Fibroblast of villous mesenchyme (primary cell): ENCODE results near the gene CRIP1. TPM values are rescaled to one million over a fixed set of nuclear protein-coding genes. Genes with fewer than 3 reads are reported as not detected.

Experiments
- DNase-seq: peaks from one replicate; pipeline ENCODE4 v3.0.0-alpha.2; 2010; ENCODE audit warnings: low read depth
- H3K4me3 ChIP-seq: 2 replicates; pipeline ENCODE4 v1.5.1; 2011; ENCODE audit warnings: low read depth, mild to moderate bottlenecking, low read length
- total RNA-seq: library from RNA; depleted of rRNA; stranded (reverse); fragments of >200 nt; gene quantifications from 2 replicates; pipeline ENCODE4 v1.2.3, GENCODE V29; 2012
- TF ChIP-seq, protein P1 (sequence below): IDR thresholded peaks from 2 replicates; pipeline ENCODE4 v1.5.1; 2012; ENCODE audit warnings: low read depth, mild to moderate bottlenecking, low read length; ENCODE audit not compliant: insufficient read depth

The CRIP1 gene
- total RNA-seq, 1 donor: 1.3 TPM

DNA sequence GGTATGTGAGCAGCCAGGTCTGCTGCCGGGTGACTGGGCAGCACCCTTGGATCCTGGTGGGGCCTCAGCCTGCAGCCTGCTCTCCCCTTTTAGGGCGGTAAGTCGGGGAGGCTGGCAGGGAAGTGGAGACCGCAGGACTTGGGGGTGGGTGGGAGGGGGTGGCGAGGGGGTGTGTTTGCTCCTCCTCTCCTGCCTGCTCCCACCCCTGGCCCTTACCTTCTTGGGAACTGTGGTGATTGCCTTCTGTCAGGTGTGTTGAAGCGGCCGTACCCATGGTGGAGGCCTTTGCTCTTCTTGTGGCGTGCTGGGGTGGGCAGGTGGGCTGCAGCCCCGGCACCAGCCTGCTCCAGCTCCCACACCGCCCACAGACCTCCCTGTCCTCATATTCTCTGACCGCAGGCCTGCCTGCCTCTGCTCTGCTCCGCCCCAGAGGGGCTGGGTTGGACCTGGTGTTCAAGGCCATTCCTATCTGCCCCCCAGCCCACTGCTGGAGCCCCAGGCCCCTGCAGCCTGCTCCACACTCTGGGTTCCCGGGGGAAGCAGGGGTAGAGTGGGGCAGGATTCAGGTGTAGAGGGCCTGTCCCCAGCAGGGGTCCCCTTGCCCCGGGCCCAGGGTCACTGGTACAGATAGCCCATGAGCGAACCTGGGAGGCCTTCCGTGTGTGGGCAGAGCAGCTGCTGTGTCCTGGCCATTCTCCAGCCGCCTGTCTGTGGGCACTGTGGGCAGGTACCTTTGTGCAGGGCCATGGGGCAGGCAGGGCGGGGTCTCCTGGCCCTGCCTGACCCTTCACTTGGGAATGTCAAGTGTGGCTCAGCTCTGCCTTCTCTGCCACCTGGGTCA, 9.5 kb downstream of the CRIP1 start:
- no peak overlapping the region for H3K4me3 ChIP-seq
- no peak for DNase-seq
- TF ChIP-seq, protein P1, sequence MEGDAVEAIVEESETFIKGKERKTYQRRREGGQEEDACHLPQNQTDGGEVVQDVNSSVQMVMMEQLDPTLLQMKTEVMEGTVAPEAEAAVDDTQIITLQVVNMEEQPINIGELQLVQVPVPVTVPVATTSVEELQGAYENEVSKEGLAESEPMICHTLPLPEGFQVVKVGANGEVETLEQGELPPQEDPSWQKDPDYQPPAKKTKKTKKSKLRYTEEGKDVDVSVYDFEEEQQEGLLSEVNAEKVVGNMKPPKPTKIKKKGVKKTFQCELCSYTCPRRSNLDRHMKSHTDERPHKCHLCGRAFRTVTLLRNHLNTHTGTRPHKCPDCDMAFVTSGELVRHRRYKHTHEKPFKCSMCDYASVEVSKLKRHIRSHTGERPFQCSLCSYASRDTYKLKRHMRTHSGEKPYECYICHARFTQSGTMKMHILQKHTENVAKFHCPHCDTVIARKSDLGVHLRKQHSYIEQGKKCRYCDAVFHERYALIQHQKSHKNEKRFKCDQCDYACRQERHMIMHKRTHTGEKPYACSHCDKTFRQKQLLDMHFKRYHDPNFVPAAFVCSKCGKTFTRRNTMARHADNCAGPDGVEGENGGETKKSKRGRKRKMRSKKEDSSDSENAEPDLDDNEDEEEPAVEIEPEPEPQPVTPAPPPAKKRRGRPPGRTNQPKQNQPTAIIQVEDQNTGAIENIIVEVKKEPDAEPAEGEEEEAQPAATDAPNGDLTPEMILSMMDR: no peak

DNA sequence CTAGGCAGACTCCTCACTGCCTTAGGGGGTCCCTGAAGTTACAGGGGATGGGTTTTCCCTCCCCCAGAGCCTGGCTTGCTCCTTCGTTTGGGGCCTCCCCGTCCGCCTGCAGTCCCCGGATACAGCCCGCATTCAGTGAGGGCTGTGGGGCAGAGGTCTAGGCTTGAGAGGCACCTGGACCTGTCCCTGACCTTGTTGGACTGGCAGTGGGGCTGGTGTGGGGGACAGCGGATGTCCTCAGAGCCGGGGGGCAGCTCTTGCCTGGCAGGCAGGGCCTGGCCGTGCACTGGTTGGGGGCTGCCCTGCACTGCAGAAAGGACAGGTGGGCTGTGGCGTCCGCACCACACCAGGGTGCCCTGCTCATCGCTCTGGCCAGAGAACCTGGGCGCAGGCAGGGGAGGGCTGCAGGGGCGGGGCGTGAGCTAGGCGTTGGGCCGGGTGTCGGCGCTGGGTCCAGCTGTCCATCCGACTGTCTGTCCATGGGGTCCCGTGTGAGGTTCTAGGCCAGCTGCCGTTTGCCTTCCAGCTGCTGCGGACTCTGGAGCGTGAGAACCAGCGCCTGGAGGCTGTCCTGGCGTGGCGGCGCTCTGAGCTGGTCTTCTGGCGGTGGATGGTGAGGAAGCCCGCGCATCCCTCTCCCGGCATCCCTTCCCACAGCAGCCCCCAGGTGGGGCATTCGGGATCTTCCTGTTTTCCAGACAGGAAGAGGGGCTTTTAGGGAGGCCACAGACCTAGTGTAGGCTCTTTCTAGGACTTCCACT, 10.3 kb downstream of the CRIP1 start:
- TF ChIP-seq, protein P1: no peak
- DNase-seq: no peak
- no peak overlapping the region for H3K4me3 ChIP-seq

DNA sequence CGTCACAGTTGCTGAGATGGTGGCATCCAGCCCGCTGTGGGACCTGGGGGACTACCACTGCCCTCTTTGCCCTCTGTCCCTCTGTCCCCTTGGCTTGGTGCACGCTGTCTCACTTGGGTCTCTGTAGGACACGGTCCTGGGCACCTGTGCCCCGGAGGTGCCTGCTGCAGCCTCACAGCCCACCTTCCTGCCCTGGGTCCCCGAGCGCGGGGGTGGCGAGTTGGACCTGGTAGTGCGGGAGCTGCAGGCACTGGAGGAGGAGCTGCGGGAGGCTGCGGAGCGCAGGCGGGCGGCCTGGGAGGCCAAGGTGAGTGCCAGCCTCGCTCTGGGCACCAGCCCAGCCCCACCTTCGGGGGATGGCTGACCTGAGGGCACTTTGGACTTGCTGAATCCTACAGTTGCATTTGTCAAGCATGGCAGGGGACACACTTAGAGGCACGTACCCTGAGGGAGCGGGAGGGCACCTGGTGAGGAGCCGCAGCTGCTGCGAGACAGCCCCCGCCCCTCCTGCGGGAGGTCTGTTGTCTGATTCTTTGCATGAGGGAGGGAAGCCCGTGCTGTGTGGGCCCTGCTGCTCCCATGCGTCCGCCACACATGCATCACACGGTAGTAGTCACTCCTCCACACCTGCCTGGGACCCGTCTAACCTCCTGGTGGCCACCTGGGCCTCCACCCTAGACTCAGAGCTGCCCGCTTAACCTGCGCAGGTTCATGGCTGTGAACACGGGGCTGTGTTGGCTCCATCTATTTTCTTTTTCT, 11.2 kb downstream of the CRIP1 start:
- TF ChIP-seq, protein P1: no peak
- DNase-seq: no peak
- H3K4me3 ChIP-seq: no peak overlapping the region

DNA sequence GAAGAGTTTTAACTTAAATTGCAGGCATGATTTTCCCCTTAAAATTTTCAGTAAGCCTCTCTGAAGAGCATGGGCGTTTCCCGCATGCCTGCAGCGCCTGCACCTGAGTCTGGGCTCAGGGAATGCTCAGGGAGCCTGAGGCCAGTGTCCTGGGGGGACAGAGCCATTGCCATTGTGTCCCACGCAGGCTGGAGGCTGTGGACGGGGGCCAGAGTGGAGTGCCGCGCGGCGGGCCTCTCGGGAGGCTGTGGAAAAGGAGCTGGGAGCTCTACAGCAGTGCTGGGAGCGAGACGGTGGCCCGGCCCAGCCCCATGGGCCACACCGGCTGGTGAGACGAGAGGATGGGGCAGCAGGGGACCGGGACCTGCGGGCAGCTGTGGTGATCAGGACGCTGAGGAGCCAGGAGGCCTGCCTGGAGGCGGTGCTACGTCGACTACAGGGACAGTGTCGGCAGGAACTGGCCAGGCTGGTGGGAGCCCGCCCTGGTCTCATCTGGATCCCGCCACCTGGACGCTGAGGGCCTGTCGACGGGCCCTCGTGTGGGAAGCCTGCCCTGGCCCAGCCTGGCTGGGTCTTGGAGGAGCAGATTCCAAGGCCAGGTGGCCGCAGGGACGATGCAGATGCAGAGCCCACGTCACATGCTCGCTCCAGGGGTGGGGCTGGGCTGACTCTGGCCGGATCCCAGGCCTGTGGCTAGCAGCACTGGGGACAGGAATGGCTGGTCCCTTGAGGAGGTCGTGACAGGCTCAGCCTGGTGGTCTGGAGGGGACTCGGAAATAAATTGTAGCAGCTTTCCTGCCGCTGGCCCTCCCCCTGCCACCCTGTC, 12.0 kb downstream of the CRIP1 start:
- H3K4me3 ChIP-seq: no peak overlapping the region
- no peak for DNase-seq
- TF ChIP-seq, protein P1: no peak

DNA sequence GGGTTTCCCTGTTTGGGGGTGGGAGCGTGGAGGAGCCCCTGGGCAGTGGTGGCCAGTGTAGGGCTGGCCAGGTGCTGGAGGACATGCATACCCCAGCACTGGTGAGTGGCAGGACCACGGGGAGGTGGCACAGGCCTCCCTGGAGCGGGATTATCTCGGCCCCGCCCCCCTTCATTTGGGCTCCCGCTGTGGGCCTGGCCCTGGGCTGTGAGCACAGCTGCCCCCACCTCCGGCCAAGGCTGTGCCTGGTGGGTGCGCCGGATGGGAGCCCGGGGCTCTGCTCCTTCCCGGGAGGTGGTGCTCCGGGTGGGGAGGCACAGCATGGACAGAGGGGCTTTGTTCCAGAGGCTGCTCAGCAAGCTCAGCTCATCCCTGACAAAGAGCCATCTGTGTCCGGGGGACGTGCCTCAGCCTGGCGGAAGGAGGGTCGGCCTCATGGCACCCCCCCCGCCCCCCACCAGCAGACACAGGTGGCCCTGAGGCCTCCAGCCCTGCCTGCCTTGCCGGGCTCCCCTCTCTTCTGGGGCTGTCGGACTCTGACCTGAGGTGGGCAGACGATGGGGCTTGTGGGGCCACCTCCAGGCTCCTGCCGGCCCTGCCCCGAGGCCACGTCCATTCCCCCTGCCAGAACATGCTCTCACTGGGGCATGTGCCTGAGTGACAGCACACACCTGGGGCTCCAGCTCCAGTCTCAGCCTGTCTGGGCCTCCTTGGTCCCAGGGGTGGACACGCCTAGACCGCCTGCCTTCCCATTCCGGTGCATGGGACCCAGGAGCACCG, 12.8 kb downstream of the CRIP1 start:
- no peak for DNase-seq

More for the DNA sequence above, 12.8 kb downstream of the CRIP1 start:
- H3K4me3 ChIP-seq: no peak overlapping the region
- TF ChIP-seq, protein P1: no peak
